ENCODE data around the gene TXNRD3.

The TXNRD3 gene

GRCh38 chr3:126618760-126619159 is 36.2 kb downstream of the TXNRD3 start:
- no peak for TF ChIP-seq CTCF (IDR thresholded peaks at IDR 0.05; ENCODE audit: low read depth, low read length, missing control alignments)
- in situ Hi-C loops (cut with HindIII; ENCODE audit: low pct_ligation_motif_present, low sequenced_read_pairs) = no loop called here
- H3K27ac ChIP-seq = no peak overlapping the region
- no peak for DNase-seq
- no peaks in the 10 kb centered on the region for H3K36me3 ChIP-seq (replicated peaks)
- no peaks in the 10 kb centered on the region for H3K27me3 ChIP-seq (replicated peaks)
- H3K4me3 ChIP-seq (ENCODE audit: low read depth, low read length) = no peak overlapping the region

GRCh38 chr3:126618021-126618420 is 36.9 kb downstream of the TXNRD3 start:
- in situ Hi-C loops (cut with HindIII; ENCODE audit: low pct_ligation_motif_present, low sequenced_read_pairs) = no loop called here
- Histone ChIP-seq H3K4me3 (ENCODE audit: low read depth, low read length) (no peak overlapping the region), H3K27me3 (replicated peaks) (no peaks in the 10 kb centered on the region), H3K36me3 (replicated peaks) (no peaks in the 10 kb centered on the region), H3K27ac (no peak overlapping the region)
- DNase-seq = no peak
- TF ChIP-seq CTCF (IDR thresholded peaks at IDR 0.05; ENCODE audit: low read depth, low read length, missing control alignments) = no peak

- no peaks in the 10 kb centered on the region for H3K36me3 ChIP-seq (replicated peaks)
- H3K27me3 ChIP-seq (replicated peaks) = no peaks in the 10 kb centered on the region
- H3K27ac ChIP-seq = no peak overlapping the region
- no peak for TF ChIP-seq CTCF (IDR thresholded peaks at IDR 0.05; ENCODE audit: low read depth, low read length, missing control alignments)
- no peak for DNase-seq
- no peak overlapping the region for H3K4me3 ChIP-seq (ENCODE audit: low read depth, low read length)
- in situ Hi-C loops (cut with HindIII; ENCODE audit: low pct_ligation_motif_present, low sequenced_read_pairs) = no loop called here
These were observed 37.4 kb downstream of the TXNRD3 start for GRCh38 chr3:126617571-126617970.

- no peak for TF ChIP-seq CTCF (IDR thresholded peaks at IDR 0.05; ENCODE audit: low read depth, low read length, missing control alignments)
- no peaks in the 10 kb centered on the region for H3K27me3 ChIP-seq (replicated peaks)
- H3K36me3 ChIP-seq (replicated peaks) = no peaks in the 10 kb centered on the region
- H3K27ac ChIP-seq = no peak overlapping the region
- no peak for DNase-seq
- in situ Hi-C loops (cut with HindIII; ENCODE audit: low pct_ligation_motif_present, low sequenced_read_pairs) = no loop called here
- no peak overlapping the region for H3K4me3 ChIP-seq (ENCODE audit: low read depth, low read length)
These were observed 38.0 kb downstream of the TXNRD3 start for GRCh38 chr3:126616931-126617330.

- no peak for TF ChIP-seq CTCF (IDR thresholded peaks at IDR 0.05; ENCODE audit: low read depth, low read length, missing control alignments)
- no peak for DNase-seq
- no peak overlapping the region for H3K27ac ChIP-seq
- no peaks in the 10 kb centered on the region for H3K36me3 ChIP-seq (replicated peaks)
- H3K27me3 ChIP-seq (replicated peaks) = no peaks in the 10 kb centered on the region
- in situ Hi-C loops (cut with HindIII; ENCODE audit: low pct_ligation_motif_present, low sequenced_read_pairs) = no loop called here
- H3K4me3 ChIP-seq (ENCODE audit: low read depth, low read length) = no peak overlapping the region
These were observed 41.3 kb downstream of the TXNRD3 start for GRCh38 chr3:126613479-126614188.

Data from brain microvascular endothelial cell (primary cell).